Epidermal melanocyte (primary cell): ENCODE measurements around the gene ACAD8.

Experiments
- DNase-seq: peaks from one replicate; pipeline ENCODE4 v3.0.0; 2011; ENCODE audit warnings: low spot score; ENCODE audit not compliant: insufficient read length

Gene ACAD8

DNA sequence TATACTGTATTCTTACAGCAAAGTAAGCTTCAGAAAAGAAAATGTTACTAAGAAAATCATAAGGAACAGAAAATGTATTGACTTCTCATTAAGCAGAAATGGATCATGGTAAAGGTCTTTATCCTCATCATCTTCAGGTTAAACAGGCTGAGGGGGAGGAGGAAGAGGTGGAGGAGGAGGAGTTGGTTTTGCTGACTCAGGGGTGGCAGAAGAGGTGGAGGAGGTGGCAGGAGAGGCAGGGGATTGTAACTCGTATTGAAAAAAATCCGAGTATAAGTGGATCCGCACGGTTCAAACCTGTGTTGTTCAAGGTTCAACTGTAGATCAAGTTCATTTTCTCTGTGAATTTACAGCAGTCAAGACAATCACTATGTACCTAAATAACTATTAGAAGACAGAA is 35.8 kb downstream of the ACAD8 start:
- no peak for DNase-seq

DNA sequence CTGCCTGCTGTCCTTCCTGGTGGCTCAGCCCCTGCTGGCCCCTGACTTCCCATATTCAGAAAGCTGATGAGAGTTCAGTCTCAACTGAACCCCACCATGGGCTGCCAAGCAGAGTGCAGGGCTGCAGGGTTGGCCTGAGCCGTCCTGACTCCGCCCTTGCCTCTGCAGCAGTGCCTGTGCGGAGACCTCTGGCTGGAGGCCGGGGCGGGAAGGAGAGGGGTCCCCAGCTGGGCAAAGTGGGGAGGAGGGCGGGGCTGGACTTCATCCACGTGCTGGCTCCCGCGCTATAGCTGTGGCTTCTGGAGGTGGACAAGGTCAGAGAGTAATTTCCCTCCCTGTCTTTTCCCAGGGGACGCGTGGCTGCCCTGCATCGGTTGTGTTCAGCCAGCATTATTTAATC is 36.4 kb downstream of the ACAD8 start:
- no peak for DNase-seq

DNA sequence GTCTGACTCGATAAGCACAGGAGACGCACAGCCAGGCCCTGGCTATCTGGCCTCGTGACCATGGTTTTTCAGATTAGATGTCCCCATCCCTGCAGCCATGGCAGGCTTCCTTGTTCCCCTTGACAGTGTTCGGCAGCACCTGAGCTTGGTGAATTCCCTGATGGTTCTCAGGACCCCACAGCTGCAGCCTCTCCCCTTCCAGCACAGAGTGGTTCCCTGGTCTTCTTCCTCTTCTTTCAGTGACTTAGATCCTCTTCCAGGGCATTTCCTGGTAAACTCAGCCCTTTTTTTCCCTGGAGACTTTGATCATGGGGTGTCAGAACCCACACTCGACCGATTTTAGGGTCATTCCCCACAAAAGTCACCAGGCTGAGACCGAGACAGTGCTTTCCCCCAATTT is 37.3 kb downstream of the ACAD8 start:
- DNase-seq = no peak

GRCh38 chr11:134291196-134291595 is 37.8 kb downstream of the ACAD8 start:
- no peak for DNase-seq

DNA sequence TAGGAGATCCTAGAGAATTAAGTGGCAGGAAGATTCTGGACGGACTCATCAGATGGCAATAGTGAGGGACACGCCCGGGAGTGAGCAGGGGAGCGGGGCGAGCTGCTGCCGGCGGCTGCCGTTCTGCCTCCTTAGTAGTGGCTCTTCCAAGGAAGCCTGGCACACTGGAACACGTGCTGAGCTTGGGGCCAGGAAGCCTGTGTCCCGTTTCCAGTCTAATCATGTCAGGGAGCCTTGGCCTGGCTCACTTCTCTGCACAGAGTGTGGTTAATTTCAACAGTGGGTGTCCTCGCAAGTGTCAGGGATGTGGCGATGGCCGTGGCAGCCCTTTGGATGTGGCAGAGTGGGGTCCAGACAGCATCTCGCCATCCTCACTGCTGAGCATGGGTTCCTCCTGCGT is 39.3 kb downstream of the ACAD8 start:
- no peak for DNase-seq

GRCh38 chr11:134293119-134294113 is 40.0 kb downstream of the ACAD8 start:
- no peak for DNase-seq

- no peak for DNase-seq
Observed at GRCh38 chr11:134294664-134295063, 41.3 kb downstream of the ACAD8 start.

- DNase-seq = no peak
Observed at GRCh38 chr11:134312223-134312622, 58.9 kb downstream of the ACAD8 start.

- no peak for DNase-seq
Observed at GRCh38 chr11:134312807-134313206, 59.4 kb downstream of the ACAD8 start.

DNA sequence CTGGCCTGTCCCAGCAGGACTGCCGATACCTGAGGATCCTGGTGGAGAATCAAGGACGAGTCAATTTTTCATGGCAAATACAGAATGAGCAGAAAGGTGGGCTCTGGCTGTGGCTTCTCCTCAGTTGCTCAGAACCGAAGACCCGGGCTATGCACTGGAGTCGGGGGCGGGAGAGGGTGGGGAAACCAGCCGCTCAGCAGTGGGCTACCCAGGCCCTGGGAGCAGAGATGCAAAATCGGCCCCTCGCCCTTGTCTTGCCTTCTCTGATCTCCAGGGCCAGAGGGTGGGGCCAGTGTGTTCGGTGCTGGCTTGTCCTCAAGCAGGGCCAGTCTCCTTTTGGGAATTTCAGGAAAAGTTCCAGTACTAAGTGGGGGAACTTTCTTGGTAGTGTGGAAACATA is 60.0 kb downstream of the ACAD8 start:
- no peak for DNase-seq

DNA sequence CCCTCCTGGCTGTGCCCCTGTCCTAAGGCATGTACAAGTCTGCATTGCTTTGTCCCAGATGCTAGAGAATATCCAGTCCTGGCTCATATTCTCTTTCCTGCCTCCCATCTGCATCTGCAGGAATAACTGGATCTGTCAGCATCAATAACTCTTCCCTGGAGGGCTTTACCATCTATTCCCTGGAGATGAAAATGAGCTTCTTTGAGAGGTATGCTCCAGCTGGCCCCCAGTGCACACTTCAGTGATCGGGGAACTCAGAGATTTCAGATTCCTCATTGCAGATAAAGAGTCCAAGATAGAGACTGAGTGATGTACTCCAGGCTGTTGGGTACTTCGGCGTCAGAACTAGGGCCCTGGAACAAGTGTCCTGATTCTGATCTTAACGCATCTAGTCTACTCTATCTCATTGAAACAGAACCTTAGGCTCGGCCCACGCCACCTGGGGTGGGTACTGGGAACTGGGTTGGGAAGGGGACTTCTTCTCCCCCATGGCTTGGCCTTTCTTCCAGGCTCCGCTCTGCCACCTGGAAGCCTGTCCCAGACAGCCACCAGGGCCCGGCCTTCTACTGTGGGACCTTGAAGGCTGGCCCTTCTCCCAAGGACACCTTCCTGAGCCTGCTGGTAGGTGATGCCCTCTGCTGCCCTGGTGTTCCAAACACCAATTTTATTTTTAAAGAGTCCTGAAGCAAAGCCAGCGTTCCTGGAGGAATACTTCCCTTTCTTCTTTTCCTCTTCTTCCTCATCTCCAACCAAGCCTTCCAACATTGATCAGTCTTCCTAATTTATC is 60.6 kb downstream of the ACAD8 start:
- no peak for DNase-seq
